ENCODE results near the gene LYZL1. TPM values are rescaled to one million over a fixed set of nuclear protein-coding genes. Genes with fewer than 3 reads are reported as not detected.
"Not testable (repeated sequence)": the region's sequence is repeated elsewhere in the genome, so short reads cannot be mapped to it uniquely, and the experiment has no call there.

Gene LYZL1
- not detected in 2 replicates for total RNA-seq (2011; cell fraction: chromatin; rRNA removed; ENCODE audit: low replicate concordance)
- not detected in 2 replicates for total RNA-seq (2011; cell fraction: nucleolus; rRNA removed)
- not detected in 2 replicates for total RNA-seq (2011; cell fraction: nucleoplasm; rRNA removed)
- total RNA-seq (2014; rRNA removed): not detected in 2 replicates
- total RNA-seq (2014; rRNA removed; fragmentation: Illumina TruSeq; extraction: Trizol): not detected in 2 replicates
- not detected in 2 replicates for total RNA-seq (2015; rRNA removed; fragmentation: Illumina TruSeq; extraction: Trizol)
- total RNA-seq (2021): not detected in 2 replicates
- polyA plus RNA-seq (2011; rRNA removed): not detected in 2 replicates
- not detected in 2 replicates for polyA plus RNA-seq (2011; cell fraction: cytosol; rRNA removed)
- not detected in 2 replicates for polyA plus RNA-seq (2011; cell fraction: nucleus; rRNA removed)
- polyA plus RNA-seq (2012): not detected in 2 replicates
- not detected in 2 replicates for polyA plus RNA-seq (2014; fragmentation: Illumina TruSeq; extraction: Trizol)
- not detected for polyA plus RNA-seq (2014; fragmentation: Nextera tagmentation; extraction: Ambion mirVana)
- not detected in 2 replicates for polyA plus RNA-seq (2014; rRNA removed)
- polyA minus RNA-seq (2011; rRNA and poly(A)+ RNA removed): not detected in 2 replicates
- not detected in 2 replicates for polyA minus RNA-seq (2011; cell fraction: cytosol; rRNA and poly(A)+ RNA removed)
- not detected in 2 replicates for polyA minus RNA-seq (2011; cell fraction: nucleus; rRNA and poly(A)+ RNA removed)
- not detected for Bru-seq, nascent RNA
- BruChase-seq, experiment 1, labeled RNA remaining after a 2-hour chase: not detected
- BruChase-seq, experiment 2, labeled RNA remaining after a 6-hour chase: not detected
- long read RNA-seq, experiment 1: 0 reads
- long read RNA-seq, experiment 2: 0 reads
- long read RNA-seq, experiment 3: 0 reads

- H3K79me2 ChIP-seq (ENCODE audit: control insufficient read depth, insufficient read depth, low read length); BruUV-seq (replicated peaks); H3K27ac ChIP-seq (ENCODE audit: extremely low read depth, low read depth, low read length); H3K9me3 ChIP-seq (replicated peaks; ENCODE audit: control insufficient read depth, insufficient read depth, low read depth, low read length); intact Hi-C loops (cut with micrococcal nuclease); FAIRE-seq; H3K36me3 ChIP-seq (ENCODE audit: control insufficient read depth, insufficient read depth, low read length); POLR2A ChIA-PET; ATAC-seq; in situ Hi-C loops (cut with MboI); H3K9ac ChIP-seq (ENCODE audit: insufficient read depth in 1 of 2, low read depth in 2 of 2, low read length in 2 of 2); H3K9me1 ChIP-seq (ENCODE audit: control insufficient read depth, insufficient read depth, low read length); H3K4me1 ChIP-seq (replicated peaks in 1 of 2; ENCODE audit: control insufficient read depth in 2 of 2, insufficient read depth in 2 of 2, low read length in 2 of 2); H3K4me3 ChIP-seq; H4K20me1 ChIP-seq (replicated peaks; ENCODE audit: control insufficient read depth, insufficient read depth, low read length); DNase-seq (ENCODE audit: extremely low read depth in 1 of 4, low spot score in 3 of 4); H3K4me2 ChIP-seq (ENCODE audit: insufficient read depth, low read length); H2AFZ ChIP-seq (ENCODE audit: low read depth, low read length); H3K27me3 ChIP-seq (ENCODE audit: control insufficient read depth in 2 of 2, insufficient read depth in 2 of 2, low read length in 2 of 2): not testable (repeated sequence)
- WGBS (ENCODE audit: insufficient coverage, low coverage, missing lambda C conversion rate): under 1% methylated on average over 6 of the region's 6 CpGs
- CTCF ChIA-PET (ENCODE audit: low intra/inter-chr PET ratio): interaction anchor here (0.7 kb wide), 1 partner anchor 9 kb away, joined by 4 read pairs; no protein-coding TSS in a partner anchor
Observed at GRCh38 chr10:29288906-29289305, at the start of gene LYZL1. LYZL1 (plus strand) TSS chr10:29289070; CDS start chr10:29291868, 2,798 bp downstream.
